HG02870 (cell line): ENCODE data around the gene SMAD3.

Source experiments
- ATAC-seq: cut with Tn5 transposase; IDR thresholded peaks from one replicate; pipeline ENCODE4 v1.9.1; 2021; ENCODE audit warnings: mild to moderate bottlenecking, moderate library complexity; ENCODE audit not compliant: unreplicated experiment

Gene SMAD3

GRCh38 chr15:67094001-67094826, 28.8 kb downstream of the SMAD3 start:
- ATAC-seq = no peak

- no peak for ATAC-seq
Measured at GRCh38 chr15:67095912-67096311, 30.5 kb downstream of the SMAD3 start.

GRCh38 chr15:67096546-67097294, 31.3 kb downstream of the SMAD3 start:
- ATAC-seq = no peak

GRCh38 chr15:67097424-67097823, 32.0 kb downstream of the SMAD3 start:
- no peak for ATAC-seq

- no peak for ATAC-seq
Measured at GRCh38 chr15:67097930-67098740, 32.7 kb downstream of the SMAD3 start.

GRCh38 chr15:67098768-67099282, 33.4 kb downstream of the SMAD3 start:
- ATAC-seq = no peak

- no peak for ATAC-seq
Measured at GRCh38 chr15:67100124-67100791, 34.9 kb downstream of the SMAD3 start.

GRCh38 chr15:67100801-67101581, 35.6 kb downstream of the SMAD3 start:
- peak; percentile 69 for ATAC-seq

GRCh38 chr15:67101911-67102598, 36.7 kb downstream of the SMAD3 start:
- peak; percentile 53 for ATAC-seq

- ATAC-seq = no peak
Measured at GRCh38 chr15:67102599-67102929, 37.2 kb downstream of the SMAD3 start.

GRCh38 chr15:67103021-67103420, 37.6 kb downstream of the SMAD3 start:
- ATAC-seq = no peak

GRCh38 chr15:67103432-67103831, 38.0 kb downstream of the SMAD3 start:
- ATAC-seq = no peak

- no peak for ATAC-seq
Measured at GRCh38 chr15:67103869-67104268, 38.5 kb downstream of the SMAD3 start.

GRCh38 chr15:67104510-67104909, 39.1 kb downstream of the SMAD3 start:
- ATAC-seq = no peak

GRCh38 chr15:67105065-67105951, 39.9 kb downstream of the SMAD3 start:
- ATAC-seq = no peak

- ATAC-seq = no peak
Measured at GRCh38 chr15:67105991-67106763, 40.8 kb downstream of the SMAD3 start.

GRCh38 chr15:67106764-67107013, 41.3 kb downstream of the SMAD3 start:
- ATAC-seq = no peak
